ENCODE results near the gene DHDDS. TPM values are rescaled to one million over a fixed set of nuclear protein-coding genes. Genes with fewer than 3 reads are reported as not detected.
A peak's percentile ranks its signal among the peaks of the same experiment; 100 is the strongest.

The DHDDS gene
- total and polyA plus RNA-seq, 2 of the 13 experiments (the other 11 are each of a cell fraction or from before 2014, with no cell fraction given) = 18.9 to 28.3 TPM

GRCh38 chr1:26472320-26472900 lies 40.3 kb downstream of the DHDDS start, which contains the start of gene HMGN2 (continued):
- TF ChIP-seq PATZ1 (CRISPR knock-in tag; IDR thresholded peaks at IDR 0.05) (peak; percentile 78), IKZF5 (CRISPR knock-in tag; IDR thresholded peaks at IDR 0.05) (no peak), ZNF317 (CRISPR knock-in tag; IDR thresholded peaks at IDR 0.05) (no peak), ZNF710 (CRISPR knock-in tag; IDR thresholded peaks at IDR 0.05; ENCODE audit: borderline replicate concordance) (peak; percentile 33), ZNF160 (CRISPR knock-in tag; IDR thresholded peaks at IDR 0.05) (no peak), ZNF704 (CRISPR knock-in tag; IDR thresholded peaks at IDR 0.05; ENCODE audit: borderline replicate concordance) (no peak), SIN3A (IDR thresholded peaks at IDR 0.05; ENCODE audit: borderline replicate concordance, low read depth, low read length) (no peak), TBL1XR1 (IDR thresholded peaks at IDR 0.05; ENCODE audit: borderline replicate concordance, low read length, partially characterized antibody) (no peak), THYN1 (CRISPR knock-in tag; IDR thresholded peaks at IDR 0.05; ENCODE audit: borderline replicate concordance, low read depth) (0 out of 2 replicates have a peak, but pooled peaks have one; percentile 29), EED (CRISPR knock-in tag; IDR thresholded peaks at IDR 0.05) (no peak), ZNF136 (CRISPR knock-in tag; IDR thresholded peaks at IDR 0.05; ENCODE audit: low read depth) (no peak), RARA (CRISPR knock-in tag; IDR thresholded peaks at IDR 0.05) (no peak), SMAD3 (CRISPR knock-in tag; IDR thresholded peaks at IDR 0.05) (no peak), ZNF790 (CRISPR knock-in tag; IDR thresholded peaks at IDR 0.05; ENCODE audit: borderline replicate concordance) (peak; percentile 71; the same call in 1 of the 2 replicates), SALL1 (CRISPR knock-in tag; IDR thresholded peaks at IDR 0.05) (no peak), HES4 (CRISPR knock-in tag; IDR thresholded peaks at IDR 0.05; ENCODE audit: borderline replicate concordance) (peak; percentile 57; the same call in 1 of the 2 replicates), CEBPB (IDR thresholded peaks at IDR 0.05; ENCODE audit: borderline replicate concordance, low read depth, low read length) (no peak), MATR3 (CRISPR knock-in tag; IDR thresholded peaks at IDR 0.05) (no peak), SKI (IDR thresholded peaks at IDR 0.05; ENCODE audit: partially characterized antibody) (no peak), BRCA1 (CRISPR knock-in tag; IDR thresholded peaks at IDR 0.05) (no peak), RBM22 (optimal IDR thresholded peaks at IDR 0.05; ENCODE audit: low read length) (no peak), ZNF18 (CRISPR knock-in tag; IDR thresholded peaks at IDR 0.05; ENCODE audit: insufficient replicate concordance) (no peak), ATM (IDR thresholded peaks at IDR 0.05; ENCODE audit: borderline replicate concordance) (no peak)
